Measurements from ENCODE around the gene STIP1. TPM values are rescaled to one million over a fixed set of nuclear protein-coding genes. Genes with fewer than 3 reads are reported as not detected.

Gene STIP1
- total RNA-seq, 2 donors from 2014 or later: 61.2 to 75.1 TPM

- ATAC-seq: no peak
- no peak for DNase-seq
- intact Hi-C loops (cut with DNase I, micrococcal nuclease): no loop called here
Measured at GRCh38 chr11:64183890-64184289, 2.1 kb upstream of the STIP1 start.

DNA sequence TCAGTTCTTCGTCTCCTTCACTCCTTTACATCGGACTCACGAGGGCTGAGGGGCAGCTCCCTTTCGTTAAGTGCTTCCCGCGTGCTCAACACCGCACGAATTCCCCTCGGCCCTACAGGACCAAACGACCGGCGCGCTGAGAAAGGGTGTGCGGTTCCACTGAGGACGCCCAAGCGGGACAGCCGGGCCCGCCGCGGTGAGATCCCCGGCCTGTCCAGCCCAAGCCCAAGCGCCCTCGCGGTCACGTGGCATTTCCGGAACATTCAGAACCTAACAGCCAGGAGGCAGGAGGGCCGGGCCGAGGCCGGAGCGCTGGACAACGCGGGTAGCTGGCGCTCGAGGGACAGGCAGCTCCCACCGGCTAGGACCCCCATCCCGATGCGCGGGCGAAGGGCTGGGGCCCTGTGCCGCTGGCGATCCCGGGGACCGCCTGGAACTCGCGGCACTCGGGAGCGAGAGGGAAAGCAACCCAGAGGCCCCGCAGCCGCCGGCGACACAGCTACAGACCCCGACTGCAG, 737 bp upstream of the STIP1 start:
- intact Hi-C loops (cut with DNase I, micrococcal nuclease): no loop called here
- DNase-seq (peak; percentile 88 to 89), ATAC-seq (peak; percentile 54)

GRCh38 chr11:64186492-64187165, 658 bp downstream of the STIP1 start:
- DNase-seq (no peak), ATAC-seq (no peak)
- intact Hi-C loops (cut with DNase I, micrococcal nuclease): no loop called here

GRCh38 chr11:64192434-64192833, 6.5 kb downstream of the STIP1 start:
- DNase-seq (no peak), ATAC-seq (no peak)
- intact Hi-C loops (cut with DNase I, micrococcal nuclease): no loop called here

DNA sequence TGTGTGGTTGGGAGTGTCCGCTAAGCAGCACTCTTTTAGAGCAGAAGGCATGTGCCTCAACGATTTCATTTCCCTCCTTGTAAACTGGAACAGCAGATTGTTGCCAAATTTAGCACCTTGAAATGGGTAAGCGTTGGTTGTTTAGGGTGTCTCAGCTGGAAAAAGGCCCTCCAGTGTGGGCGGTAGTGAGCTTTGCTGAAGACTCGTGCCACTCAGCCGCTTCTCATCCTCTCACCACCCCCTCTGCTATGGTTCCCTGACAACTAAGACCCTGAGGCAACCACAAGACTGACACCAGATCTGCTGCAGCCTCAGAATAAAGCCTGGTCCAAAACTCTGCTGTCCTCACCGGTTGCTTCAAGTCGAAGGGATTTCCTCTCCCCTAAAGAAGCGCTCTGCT, 10.7 kb downstream of the STIP1 start:
- DNase-seq: no peak
- ATAC-seq: no peak
- intact Hi-C loops (cut with DNase I, micrococcal nuclease): no loop called here

DNA sequence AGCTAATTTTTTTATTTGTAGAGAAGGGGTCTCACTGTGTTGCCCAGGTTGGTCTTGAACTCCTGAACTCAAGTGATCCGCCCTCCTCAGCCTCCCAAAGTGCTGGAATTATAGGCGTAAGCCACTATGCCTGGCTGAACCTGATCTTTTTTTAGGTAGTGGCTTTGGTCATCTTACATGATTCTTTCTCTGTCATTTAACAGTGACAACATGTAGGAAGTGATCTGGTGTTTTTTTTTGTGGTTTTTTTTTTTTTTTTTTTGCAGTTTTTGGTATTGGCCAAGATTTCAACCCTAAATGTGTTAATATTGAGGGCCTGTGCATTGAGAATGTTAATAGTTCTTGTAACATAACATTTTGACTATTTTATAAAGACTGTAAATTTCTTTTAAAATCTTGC, 12.5 kb downstream of the STIP1 start:
- ATAC-seq (no peak), DNase-seq (no peak)
- intact Hi-C loops (cut with DNase I, micrococcal nuclease): no loop called here

GRCh38 chr11:64201543-64201942, 15.6 kb downstream of the STIP1 start:
- intact Hi-C loops (cut with DNase I, micrococcal nuclease): loop anchor here (10.0 kb wide), 2 partner anchors 83 to 103 kb away; partner anchors contain the start of genes BAD (in 1 of the 2), CATSPERZ (in 1 of the 2), ESRRA (in 1 of the 2) and GPR137 (in 1 of the 2)
- ATAC-seq (no peak), DNase-seq (no peak)

- intact Hi-C loops (cut with DNase I, micrococcal nuclease): loop anchor here (10.0 kb wide), 2 partner anchors 82 to 102 kb away; partner anchors contain the start of genes BAD (in 1 of the 2), CATSPERZ (in 1 of the 2), ESRRA (in 1 of the 2) and GPR137 (in 1 of the 2)
- DNase-seq: no peak
- no peak for ATAC-seq
Measured at GRCh38 chr11:64202992-64203391, 17.0 kb downstream of the STIP1 start.

- intact Hi-C loops (cut with DNase I, micrococcal nuclease): loop anchor here (10.0 kb wide), 2 partner anchors 81 to 101 kb away; partner anchors contain the start of genes BAD (in 1 of the 2), CATSPERZ (in 1 of the 2), ESRRA (in 1 of the 2) and GPR137 (in 1 of the 2)
- DNase-seq (no peak), ATAC-seq (no peak)
Measured at GRCh38 chr11:64203421-64204079, 17.6 kb downstream of the STIP1 start.

DNA sequence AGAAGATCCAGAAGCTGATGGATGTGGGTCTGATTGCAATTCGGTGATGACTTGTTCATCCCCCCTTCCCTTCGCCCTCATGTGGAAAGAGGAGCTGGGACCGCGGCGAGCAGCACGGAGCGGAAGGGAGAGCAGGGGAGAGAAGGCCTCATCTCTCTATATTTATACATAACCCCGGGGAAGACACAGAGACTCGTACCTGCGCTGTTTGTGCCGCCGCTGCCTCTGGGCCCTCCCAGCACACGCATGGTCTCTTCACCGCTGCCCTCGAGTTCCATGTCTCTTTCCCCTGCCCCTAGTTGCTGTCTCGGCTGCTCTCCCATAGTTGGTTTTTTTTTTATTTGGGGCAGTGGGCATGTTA, 18.1 kb downstream of the STIP1 start:
- ATAC-seq: no peak
- intact Hi-C loops (cut with DNase I, micrococcal nuclease): loop anchor here (10.0 kb wide), 2 partner anchors 81 to 101 kb away; partner anchors contain the start of genes BAD (in 1 of the 2), CATSPERZ (in 1 of the 2), ESRRA (in 1 of the 2) and GPR137 (in 1 of the 2)

DNA sequence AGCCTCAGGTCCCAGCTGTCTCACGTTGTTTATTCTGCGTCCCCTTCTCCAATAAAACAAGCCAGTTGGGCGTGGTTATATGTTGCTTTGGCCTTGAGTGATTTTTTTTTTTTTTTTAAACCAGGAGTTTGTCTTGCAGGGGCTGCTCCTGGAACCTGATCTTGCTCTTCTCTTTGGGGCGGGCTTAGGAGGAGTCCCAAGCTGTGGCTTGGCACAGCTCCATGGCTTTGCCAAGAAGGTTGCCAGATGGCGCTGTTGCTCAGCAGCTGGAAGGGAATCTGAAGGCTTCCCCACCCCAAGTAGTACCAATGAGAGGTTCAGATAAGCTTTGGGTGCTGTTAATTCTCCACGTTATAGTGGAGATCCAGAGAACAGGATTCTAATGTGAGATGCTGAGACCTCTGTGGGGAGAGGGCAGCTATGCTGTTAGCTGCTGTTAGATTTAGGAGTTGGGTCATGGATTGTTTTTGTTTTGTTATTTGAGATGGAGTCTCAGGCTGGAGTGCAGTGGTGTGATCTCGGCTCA, 18.6 kb downstream of the STIP1 start:
- intact Hi-C loops (cut with DNase I, micrococcal nuclease): loop anchor here (10.0 kb wide), 2 partner anchors 80 to 100 kb away; partner anchors contain the start of genes BAD (in 1 of the 2), CATSPERZ (in 1 of the 2), ESRRA (in 1 of the 2) and GPR137 (in 1 of the 2)
- ATAC-seq (peak; percentile 73), DNase-seq (peak; percentile 87 to 94)

More for the DNA sequence above, 18.1 kb downstream of the STIP1 start:
- DNase-seq: no peak

DNA sequence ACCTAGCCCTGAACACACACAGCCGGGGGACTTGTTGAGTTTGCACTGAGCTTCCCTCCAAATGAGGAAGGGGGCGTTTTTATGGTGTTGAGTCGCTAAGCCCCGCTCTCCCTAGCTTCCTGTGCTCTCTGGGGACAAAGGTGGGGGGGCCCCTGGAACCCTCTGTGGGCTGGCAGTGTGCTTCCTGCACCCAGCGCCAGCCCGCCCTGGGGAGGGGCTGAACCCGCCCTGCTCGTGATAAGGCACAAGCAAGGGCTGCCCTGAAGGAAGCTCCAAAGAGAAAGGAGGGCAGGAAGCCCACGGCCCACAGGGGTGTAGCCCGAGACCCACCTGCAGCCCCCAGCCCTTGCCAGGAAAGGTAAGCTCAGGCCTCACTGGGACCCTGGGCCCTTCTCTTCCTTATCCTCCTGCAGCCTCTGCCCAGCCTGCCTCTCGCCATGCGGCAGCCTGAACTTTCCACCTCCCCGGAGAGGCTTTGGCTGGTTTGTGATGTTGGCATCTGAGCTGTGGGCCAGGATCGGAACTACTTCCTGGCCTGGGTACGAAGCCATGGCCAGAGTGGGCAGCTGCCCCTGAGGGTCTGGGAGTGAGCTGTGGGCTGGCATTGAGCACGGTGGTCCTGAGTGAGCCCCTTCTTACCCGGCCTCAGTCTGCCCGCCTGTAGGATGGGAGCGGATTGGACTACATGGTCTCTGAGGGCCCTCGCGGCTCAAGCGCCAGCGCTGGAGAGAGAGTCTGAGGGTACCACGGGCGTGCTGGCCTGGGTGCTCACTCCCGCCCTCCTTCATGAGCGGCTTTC, 20.7 kb downstream of the STIP1 start, which contains the start of gene FERMT3:
TSS of gene FERMT3 (plus strand) at position 265 of the 799 bp plus-strand sequence. CDS start 644 bp downstream, outside the sequence.
- ATAC-seq: peak; percentile 86
- intact Hi-C loops (cut with DNase I, micrococcal nuclease): loop anchor here (10.0 kb wide), 2 partner anchors 78 to 98 kb away; partner anchors contain the start of genes BAD (in 1 of the 2), CATSPERZ (in 1 of the 2), ESRRA (in 1 of the 2) and GPR137 (in 1 of the 2)
- peak; percentile 92 for DNase-seq

DNA sequence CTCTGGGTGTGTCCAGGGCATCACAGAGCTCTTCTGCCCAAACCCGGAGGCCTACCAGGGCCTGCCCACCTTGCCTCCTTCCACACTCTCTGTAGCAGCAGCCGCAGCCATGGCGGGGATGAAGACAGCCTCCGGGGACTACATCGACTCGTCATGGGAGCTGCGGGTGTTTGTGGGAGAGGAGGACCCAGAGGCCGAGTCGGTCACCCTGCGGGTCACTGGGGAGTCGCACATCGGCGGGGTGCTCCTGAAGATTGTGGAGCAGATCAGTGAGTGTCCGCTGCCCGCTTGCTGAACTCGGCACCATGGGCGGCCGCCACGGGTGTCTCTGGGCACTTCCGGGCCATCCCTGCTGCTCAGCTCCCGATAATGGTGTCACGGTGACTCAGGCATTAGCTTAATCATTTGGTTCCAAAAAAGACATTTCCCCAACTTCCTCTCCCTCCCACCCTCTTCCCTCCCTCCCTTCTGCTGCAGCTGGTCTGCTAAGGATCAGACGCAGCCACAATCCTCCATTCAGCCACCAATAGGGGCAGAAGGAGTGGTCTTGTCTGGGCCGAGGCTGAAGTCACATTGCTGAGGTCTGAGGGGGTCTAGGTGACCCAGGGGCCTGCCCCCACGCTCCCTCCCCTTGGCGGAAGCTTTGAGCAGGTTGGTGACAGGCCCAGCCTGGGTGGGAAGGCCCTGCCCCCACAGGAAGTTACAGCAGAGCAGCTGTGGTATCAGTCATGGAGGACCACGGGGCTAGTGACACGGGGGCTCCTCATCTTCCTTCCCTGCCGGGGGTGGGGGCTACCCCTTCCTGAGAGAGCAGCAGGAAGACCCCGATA, 21.5 kb downstream of the STIP1 start:
- peak; percentile 75 to 76 for DNase-seq
- no peak for ATAC-seq
- intact Hi-C loops (cut with DNase I, micrococcal nuclease): loop anchor here (10.0 kb wide), 2 partner anchors 77 to 97 kb away; partner anchors contain the start of genes BAD (in 1 of the 2), CATSPERZ (in 1 of the 2), ESRRA (in 1 of the 2) and GPR137 (in 1 of the 2)

DNA sequence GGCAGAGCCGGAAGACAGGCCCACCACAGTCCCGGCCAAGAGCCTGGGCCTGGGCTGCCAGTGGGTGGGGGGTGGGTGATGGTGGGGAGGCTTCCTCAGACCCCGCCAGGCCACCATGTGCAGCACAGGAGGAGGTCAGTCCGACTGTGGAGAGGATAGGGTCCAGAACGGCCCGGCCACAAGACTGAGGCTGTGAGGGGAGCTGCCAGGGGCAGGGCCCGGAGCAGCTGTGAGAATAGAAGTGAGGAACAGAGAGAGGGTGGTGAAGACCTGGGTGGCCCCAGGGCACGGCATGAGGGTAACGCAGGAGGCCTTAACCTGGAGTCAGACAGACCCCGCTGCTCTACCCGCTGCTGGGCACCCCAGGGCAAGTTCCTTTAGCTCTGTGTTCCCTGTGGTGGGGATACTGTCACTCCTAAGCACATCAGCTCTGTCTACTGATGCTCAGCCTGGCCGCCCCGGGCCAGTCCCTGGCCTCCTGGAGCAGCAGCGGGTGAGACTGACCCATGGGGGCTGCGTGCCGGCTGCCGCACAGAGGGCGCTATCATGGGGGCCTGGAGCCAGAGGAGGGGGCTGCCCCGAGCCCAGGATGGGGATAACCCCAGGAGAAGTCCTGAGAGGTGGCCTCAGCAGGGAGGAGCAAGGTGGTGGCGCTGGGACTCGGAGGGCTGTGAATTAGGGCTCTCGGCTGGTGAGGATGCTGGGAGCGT, 22.3 kb downstream of the STIP1 start:
- ATAC-seq (no peak), DNase-seq (peak in 1 of 2 donors; percentile 23)
- intact Hi-C loops (cut with DNase I, micrococcal nuclease): loop anchor here (10.0 kb wide), 2 partner anchors 77 to 97 kb away; partner anchors contain the start of genes BAD (in 1 of the 2), CATSPERZ (in 1 of the 2), ESRRA (in 1 of the 2) and GPR137 (in 1 of the 2)

DNA sequence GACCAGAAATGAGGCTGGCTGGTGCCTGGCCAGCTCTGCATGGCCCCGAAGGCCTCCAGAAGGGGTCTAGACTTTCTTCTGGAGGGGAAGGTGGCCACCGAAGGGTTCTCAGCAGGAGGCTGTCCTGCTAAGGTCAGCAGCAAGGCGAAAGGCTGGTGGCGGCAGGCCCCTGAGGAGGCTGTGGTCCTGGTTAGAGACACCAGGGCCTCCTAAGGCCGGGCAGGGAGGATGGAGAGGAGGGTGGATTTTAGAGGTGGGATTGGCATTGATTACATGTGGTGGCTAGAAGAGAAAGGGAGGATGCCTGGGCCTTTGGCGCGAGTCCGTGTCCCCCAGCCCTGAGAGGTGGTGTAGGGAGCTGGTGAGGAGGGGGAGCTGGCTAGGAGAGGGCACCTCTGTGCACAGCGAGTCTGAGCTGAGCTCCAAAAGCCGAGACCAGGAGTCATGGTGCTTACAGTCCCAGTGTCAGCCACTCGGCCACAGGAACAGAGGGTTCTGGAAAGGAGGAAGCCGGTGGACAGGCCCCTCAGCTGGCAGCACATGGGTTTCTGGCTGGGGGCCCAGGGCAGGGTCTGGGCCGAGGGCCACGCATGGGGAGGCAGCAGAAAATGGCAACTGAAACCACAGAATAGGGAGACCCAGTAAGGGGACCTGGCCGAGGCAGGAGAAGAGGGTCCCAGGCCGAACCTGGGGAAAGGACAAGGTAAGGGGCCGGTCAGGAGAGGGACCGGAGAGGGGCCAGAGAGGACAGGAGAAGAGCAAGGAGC, 23.0 kb downstream of the STIP1 start:
- intact Hi-C loops (cut with DNase I, micrococcal nuclease): loop anchor here (10.0 kb wide), 2 partner anchors 76 to 96 kb away; partner anchors contain the start of genes BAD (in 1 of the 2), CATSPERZ (in 1 of the 2), ESRRA (in 1 of the 2) and GPR137 (in 1 of the 2)
- DNase-seq (no peak), ATAC-seq (no peak)

DNA sequence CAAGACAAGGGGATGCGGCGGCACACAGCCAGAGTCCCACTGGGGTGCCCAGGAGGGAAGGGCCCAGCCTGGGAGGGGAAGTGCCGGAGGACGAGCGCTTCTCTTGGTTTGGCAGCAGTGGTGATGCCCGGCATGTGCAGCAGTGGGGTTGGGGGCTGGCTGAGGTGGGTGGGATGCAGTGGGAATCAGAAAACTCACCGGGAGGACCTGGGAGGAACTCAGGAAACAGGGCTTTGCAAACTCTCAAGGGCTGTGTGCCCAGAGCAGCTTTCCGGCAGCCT, 23.5 kb downstream of the STIP1 start:
- intact Hi-C loops (cut with DNase I, micrococcal nuclease): loop anchor here (10.0 kb wide), 2 partner anchors 75 to 95 kb away; partner anchors contain the start of genes BAD (in 1 of the 2), CATSPERZ (in 1 of the 2), ESRRA (in 1 of the 2) and GPR137 (in 1 of the 2)
- ATAC-seq: no peak
- no peak for DNase-seq

Measured in left colon (tissue), 2 donors.